Mesendoderm (in vitro differentiated cells): ENCODE results near the gene FBH1.
"Not testable (repeated sequence)": the region's sequence is repeated elsewhere in the genome, so short reads cannot be mapped to it uniquely, and the experiment has no call there.

Experiments
- DNase-seq: peaks from one replicate; pipeline ENCODE4 v3.0.0; 2013
- H2AK5ac ChIP-seq: 2 replicates; pipeline ENCODE4 v1.6.1; 2013; ENCODE audit warnings: low read length, inconsistent platforms
- H2BK120ac ChIP-seq: 2 replicates; pipeline ENCODE4 v1.6.1; 2013; ENCODE audit warnings: low read depth, mild to moderate bottlenecking, low read length, moderate library complexity, mixed read lengths
- H2BK15ac ChIP-seq: replicated peaks from 2 replicates; pipeline ENCODE4 v1.6.1; 2013; ENCODE audit warnings: low read depth, mild to moderate bottlenecking, moderate library complexity
- H2BK5ac ChIP-seq: 2 replicates; pipeline ENCODE4 v1.6.1; 2013; ENCODE audit warnings: low read length, inconsistent platforms
- H3K18ac ChIP-seq: 2 replicates; pipeline ENCODE4 v1.6.1; 2013; ENCODE audit warnings: mild to moderate bottlenecking, low read length, mixed read lengths
- H3K23ac ChIP-seq: one replicate; pipeline ENCODE4 v1.6.1; 2013; ENCODE audit warnings: low read length
- H3K27ac ChIP-seq: 2 replicates; pipeline ENCODE4 v1.5.1; 2013; ENCODE audit warnings: low read depth, mild to moderate bottlenecking, inconsistent platforms, low read length, moderate library complexity
- H3K27me3 ChIP-seq: 2 replicates; pipeline ENCODE4 v1.6.1; 2013; ENCODE audit warnings: low read length, control low read depth, mild to moderate bottlenecking, inconsistent platforms; ENCODE audit not compliant: insufficient read depth, poor library complexity
- H3K36me3 ChIP-seq: 2 replicates; pipeline ENCODE4 v1.6.1; 2013; ENCODE audit warnings: low read length, inconsistent platforms; ENCODE audit not compliant: control insufficient read depth, insufficient read depth
- H3K4ac ChIP-seq: one replicate; pipeline ENCODE4 v1.6.1; 2013; ENCODE audit warnings: low read depth, mild to moderate bottlenecking, low read length, moderate library complexity
- H3K4me1 ChIP-seq: 2 replicates; pipeline ENCODE4 v1.6.1; 2013; ENCODE audit warnings: low read depth, low read length, inconsistent platforms; ENCODE audit not compliant: control insufficient read depth
- H3K4me2 ChIP-seq: 2 replicates; pipeline ENCODE4 v1.6.1; 2013; ENCODE audit warnings: low read length
- H3K4me3 ChIP-seq: 2 replicates; pipeline ENCODE4 v1.5.1; 2013; ENCODE audit warnings: mild to moderate bottlenecking, low read length
- H3K56ac ChIP-seq: one replicate; pipeline ENCODE4 v1.6.1; 2013; ENCODE audit warnings: low read length
- H3K79me1 ChIP-seq: 2 replicates; pipeline ENCODE4 v1.6.1; 2013; ENCODE audit warnings: low read length, inconsistent platforms
- H3K79me2 ChIP-seq: 2 replicates; pipeline ENCODE4 v1.6.1; 2013; ENCODE audit warnings: mild to moderate bottlenecking, low read length; ENCODE audit not compliant: control insufficient read depth, insufficient read depth
- H3K9ac ChIP-seq: 2 replicates; pipeline ENCODE4 v1.6.1; 2013; ENCODE audit warnings: low read length, inconsistent platforms
- H4K5ac ChIP-seq: one replicate; pipeline ENCODE4 v1.6.1; 2013; ENCODE audit warnings: low read length
- H4K8ac ChIP-seq: one replicate; pipeline ENCODE4 v1.6.1; 2013; ENCODE audit warnings: low read depth, mild to moderate bottlenecking, control low read depth, low read length, moderate library complexity
- WGBS: extraction: QIAGEN DNeasy Blood & Tissue Kit; methylation state at CpG from one replicate; pipeline ENCODE4 v1.1.7; 2013; ENCODE audit warnings: low lambda C conversion rate, missing lambda C conversion rate; ENCODE audit not compliant: insufficient coverage; ENCODE audit errors: extremely low coverage; 5-methylcytosine and 5-hydroxymethylcytosine counted together

The FBH1 gene

DNA sequence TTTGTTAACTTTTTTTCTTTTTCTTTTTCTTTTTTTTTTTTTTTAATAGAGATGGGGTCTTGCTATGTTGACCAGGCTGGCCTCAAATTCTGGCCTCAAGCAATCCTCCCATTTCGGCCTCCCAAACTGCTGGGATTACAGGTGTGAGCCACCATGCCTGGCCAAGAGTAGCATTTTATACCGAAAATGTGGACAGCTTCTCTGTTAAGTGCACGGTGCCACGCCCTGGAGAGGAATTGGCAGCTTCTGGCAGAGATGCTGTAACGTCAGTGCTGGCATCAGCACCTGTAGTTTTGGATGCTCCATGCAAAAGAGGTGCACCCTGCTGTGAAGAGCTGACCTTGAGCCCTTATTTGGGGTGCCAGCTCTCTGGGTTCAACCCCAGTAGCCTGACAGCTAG is 69.1 kb downstream of the FBH1 start:
- no peak overlapping the region for H3K27ac ChIP-seq
- H3K79me2 ChIP-seq, result no peaks in the 10 kb centered on the region
- no peaks in the 10 kb centered on the region for H3K27me3 ChIP-seq
- no peak overlapping the region for H3K56ac ChIP-seq
- no CpG with 5 or more reads among the region's 5 CpGs for whole genome bisulfite sequencing
- H3K4me1 ChIP-seq, result no peaks in the 10 kb centered on the region
- no peak overlapping the region for H2BK15ac ChIP-seq
- no peak overlapping the region for H4K8ac ChIP-seq
- no peak overlapping the region for H2BK120ac ChIP-seq
- H3K4ac ChIP-seq, result no peak overlapping the region
- no peaks in the 10 kb centered on the region for H3K36me3 ChIP-seq
- no peak overlapping the region for H3K4me3 ChIP-seq
- no peaks in the 10 kb centered on the region for H3K79me1 ChIP-seq
- H4K5ac ChIP-seq, result no peak overlapping the region
- H3K4me2 ChIP-seq, result no peak overlapping the region
- H2AK5ac ChIP-seq, result no peak overlapping the region
- DNase-seq, result no peak
- no peak overlapping the region for H2BK5ac ChIP-seq
- H3K23ac ChIP-seq, result no peak overlapping the region
- H3K18ac ChIP-seq, result no peak overlapping the region
- no peak overlapping the region for H3K9ac ChIP-seq

DNA sequence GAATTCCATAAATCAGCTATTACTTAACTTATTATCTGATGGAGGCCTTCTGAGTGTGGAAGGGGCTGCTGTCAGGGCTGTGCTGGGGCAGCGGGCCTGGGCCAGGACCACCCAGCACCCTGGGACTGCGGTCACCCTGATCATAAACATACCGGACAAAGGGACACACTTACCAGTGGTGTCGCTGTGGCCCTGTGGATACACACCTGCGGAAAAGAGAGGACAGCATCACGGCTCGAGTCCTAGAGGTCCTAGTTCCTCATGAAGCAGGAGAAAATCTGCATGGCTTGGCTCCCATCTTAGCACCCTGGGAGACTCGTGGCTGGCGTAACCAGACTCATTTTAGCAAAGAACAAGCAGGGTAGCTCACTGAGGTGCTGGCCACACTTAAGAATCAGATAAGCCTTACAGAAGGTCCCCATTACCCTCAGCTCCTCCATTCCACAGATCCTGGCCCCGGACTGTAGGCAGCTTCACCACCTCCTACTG is 69.6 kb downstream of the FBH1 start:
- H3K27me3 ChIP-seq, result no peaks in the 10 kb centered on the region
- no peak overlapping the region for H2BK120ac ChIP-seq
- H3K23ac ChIP-seq, result no peak overlapping the region
- H3K36me3 ChIP-seq, result no peaks in the 10 kb centered on the region
- no peak overlapping the region for H2AK5ac ChIP-seq
- no peaks in the 10 kb centered on the region for H3K79me2 ChIP-seq
- no peak overlapping the region for H4K8ac ChIP-seq
- no peak overlapping the region for H2BK5ac ChIP-seq
- H3K4me3 ChIP-seq, result no peak overlapping the region
- H4K5ac ChIP-seq, result no peak overlapping the region
- H3K27ac ChIP-seq, result no peak overlapping the region
- WGBS, result no CpG with 5 or more reads among the region's 10 CpGs
- no peak overlapping the region for H3K56ac ChIP-seq
- H3K79me1 ChIP-seq, result no peaks in the 10 kb centered on the region
- H3K4me1 ChIP-seq, result no peaks in the 10 kb centered on the region
- H3K9ac ChIP-seq, result no peak overlapping the region
- DNase-seq, result no peak
- H3K4ac ChIP-seq, result no peak overlapping the region
- no peak overlapping the region for H2BK15ac ChIP-seq
- H3K4me2 ChIP-seq, result no peak overlapping the region
- no peak overlapping the region for H3K18ac ChIP-seq

DNA sequence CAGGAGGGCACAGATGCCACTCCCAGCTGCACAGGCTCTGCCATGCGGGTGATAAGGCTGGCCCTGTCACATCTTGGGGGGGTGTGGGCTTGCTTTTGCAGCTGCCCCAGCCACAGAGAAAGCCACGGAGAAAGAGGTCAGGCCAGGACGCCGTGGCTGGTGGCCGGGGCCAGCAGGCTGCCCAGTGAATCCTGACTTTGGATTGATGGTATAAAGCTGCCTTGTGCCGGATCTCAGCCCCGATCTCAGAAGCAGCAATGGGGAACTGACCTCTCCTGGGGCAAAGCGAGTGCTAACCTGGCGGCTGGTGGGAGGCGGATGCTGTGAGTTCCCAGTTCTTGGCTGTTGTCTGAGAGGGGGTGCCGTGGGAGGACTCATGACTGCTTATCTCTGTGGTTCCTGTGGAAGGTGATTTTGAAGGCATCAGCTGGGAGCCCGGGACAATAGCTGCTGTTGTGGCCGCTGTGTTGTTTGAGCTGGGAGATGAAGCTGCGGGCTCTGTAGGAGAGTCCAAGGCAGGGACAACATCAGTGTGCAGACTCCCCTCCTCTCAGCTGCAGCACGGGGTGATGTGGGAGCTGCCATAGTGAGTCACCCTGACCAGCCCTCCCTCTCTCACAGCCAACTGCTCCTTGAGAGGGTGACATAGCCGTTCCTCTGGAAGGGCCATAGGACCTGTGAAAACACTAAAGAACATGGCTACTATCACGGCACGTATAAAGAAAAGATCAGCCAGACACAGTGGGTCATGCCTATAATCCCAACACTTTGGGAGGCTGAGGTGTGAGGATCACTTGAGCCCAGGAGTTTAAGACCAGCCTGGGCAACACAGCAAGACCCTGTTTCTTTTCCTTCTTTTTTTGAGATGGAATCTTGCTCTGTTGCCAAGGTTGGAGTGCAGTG is 70.3 kb downstream of the FBH1 start:
- Histone ChIP-seq H3K4me1 (no peaks in the 10 kb centered on the region), H4K8ac (no peak overlapping the region), H3K79me1 (no peaks in the 10 kb centered on the region), H2AK5ac (no peak overlapping the region), H2BK15ac (no peak overlapping the region), H3K4me2 (no peak overlapping the region), H4K5ac (no peak overlapping the region), H3K4me3 (no peak overlapping the region), H3K23ac (no peak overlapping the region), H3K79me2 (no peaks in the 10 kb centered on the region), H3K56ac (no peak overlapping the region), H3K18ac (no peak overlapping the region), H2BK120ac (no peak overlapping the region), H3K9ac (no peak overlapping the region), H3K27ac (no peak overlapping the region), H2BK5ac (no peak overlapping the region), H3K36me3 (no peaks in the 10 kb centered on the region), H3K4ac (no peak overlapping the region), H3K27me3 (no peaks in the 10 kb centered on the region)
- DNase-seq, result no peak
- no CpG with 5 or more reads among the region's 18 CpGs for WGBS

DNA sequence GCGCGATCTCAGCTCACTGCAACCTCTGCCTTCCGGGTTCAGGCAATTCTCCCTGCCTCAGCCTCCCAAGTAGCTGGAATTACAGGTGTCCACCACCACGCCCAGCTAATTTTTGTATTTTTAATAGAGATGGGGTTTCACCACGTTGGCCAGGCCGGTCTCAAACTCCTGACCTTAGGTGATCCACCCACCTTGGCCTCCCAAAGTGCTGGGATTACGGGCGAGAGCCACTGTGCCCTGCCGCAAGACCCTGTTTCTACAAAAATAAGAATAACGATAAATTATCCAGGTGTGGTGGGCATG is 70.9 kb downstream of the FBH1 start:
- not testable (repeated sequence) for H4K8ac ChIP-seq, H3K79me1 ChIP-seq

DNA sequence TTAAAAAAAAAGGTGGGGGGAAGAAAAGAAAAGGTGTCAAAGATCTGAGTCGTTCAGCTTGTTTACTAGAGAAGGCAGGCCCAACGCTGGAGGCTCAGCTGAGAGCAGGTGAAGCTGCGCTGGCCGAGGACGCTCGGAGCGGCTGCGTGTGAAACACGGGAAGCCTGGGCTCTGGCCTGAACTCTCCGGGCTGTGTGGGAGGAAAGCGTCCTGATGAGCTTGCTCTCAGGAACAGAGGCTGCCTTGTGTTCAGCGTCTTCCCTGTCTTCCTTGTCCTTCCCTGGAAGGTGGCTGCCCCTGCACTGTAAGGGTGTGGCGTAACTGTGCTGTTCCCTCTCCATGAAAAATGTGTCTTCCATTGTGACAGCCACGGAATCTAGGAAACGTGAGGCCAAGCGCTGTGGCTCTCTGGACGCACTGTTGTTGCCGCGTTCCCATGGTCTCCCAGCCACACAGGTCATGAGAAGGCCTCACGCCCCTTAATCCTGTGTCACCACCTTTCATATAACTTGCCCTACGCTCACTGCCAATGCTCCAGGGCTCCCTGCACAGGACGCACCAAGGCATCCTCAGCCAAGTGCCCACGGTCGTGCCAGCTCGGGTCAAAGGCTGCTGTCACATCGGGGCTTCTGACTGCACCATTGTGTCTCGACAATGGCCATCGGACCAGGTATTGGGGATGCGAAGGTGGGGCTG is 71.5 kb downstream of the FBH1 start:
- Histone ChIP-seq H3K56ac (no peak overlapping the region), H3K36me3 (no peaks in the 10 kb centered on the region), H3K27ac (no peak overlapping the region), H2AK5ac (no peak overlapping the region), H2BK5ac (no peak overlapping the region), H3K9ac (no peak overlapping the region), H4K8ac (no peak overlapping the region), H4K5ac (no peak overlapping the region), H3K4ac (no peak overlapping the region), H3K79me1 (no peaks in the 10 kb centered on the region), H3K4me3 (no peak overlapping the region), H2BK15ac (no peak overlapping the region), H3K79me2 (no peaks in the 10 kb centered on the region), H3K23ac (no peak overlapping the region), H3K18ac (no peak overlapping the region), H3K27me3 (no peaks in the 10 kb centered on the region), H3K4me2 (no peak overlapping the region), H3K4me1 (no peaks in the 10 kb centered on the region), H2BK120ac (no peak overlapping the region)
- DNase-seq, result no peak
- no CpG with 5 or more reads among the region's 29 CpGs for WGBS

More for the DNA sequence above, 70.9 kb downstream of the FBH1 start:
- H2AK5ac ChIP-seq, H3K4ac ChIP-seq, H3K4me3 ChIP-seq, H3K4me2 ChIP-seq, H2BK5ac ChIP-seq, H3K56ac ChIP-seq, DNase-seq, H3K23ac ChIP-seq, H3K27me3 ChIP-seq, H3K18ac ChIP-seq, H3K4me1 ChIP-seq, H3K9ac ChIP-seq, H4K5ac ChIP-seq, H3K79me2 ChIP-seq, H3K27ac ChIP-seq, H2BK15ac ChIP-seq, H3K36me3 ChIP-seq, H2BK120ac ChIP-seq: not testable (repeated sequence)
- WGBS, result no CpG with 5 or more reads among the region's 10 CpGs
